HEK293 (cell line): ENCODE data around the gene LAMA2.
"Not testable (repeated sequence)": the region's sequence is repeated elsewhere in the genome, so short reads cannot be mapped to it uniquely, and the experiment has no call there.

Experiments used
- CTCF ChIA-PET: fragments of 350-600 bp; formaldehyde crosslinking; extraction: SDS; loops from one replicate; lab custom pipeline; 2021; ENCODE audit warnings: antibody characterized with exemption; lab: Yijun Ruan, JAX
- POLR2A ChIA-PET: fragments of 300-600 bp; formaldehyde crosslinking; extraction: SDS; loops from one replicate; lab custom pipeline; 2020; ENCODE audit warnings: antibody characterized with exemption, inconsistent platforms; lab: Yijun Ruan, JAX
- H3K27ac ChIP-seq: fragments of 200-500 bp; sonication (Bioruptor generic); 2 replicates; pipeline ENCODE4 v1.5.1; 2014; ENCODE audit warnings: low read depth, low read length, control low read depth, inconsistent platforms; ENCODE audit errors: extremely low read depth
- H3K36me3 ChIP-seq, 2 experiments: fragments of 200-500 bp in 1 of 2; sonication (Bioruptor generic) in 1 of 2; 1 replicate in 1 of 2; 2 replicates in 1 of 2; pipeline ENCODE4 v1.5.1; 2014 to 2017; ENCODE audit warnings: inconsistent platforms in 2 of 2, low read length in 2 of 2; ENCODE audit not compliant: control insufficient read depth in 2 of 2, insufficient read depth in 1 of 2
- H3K4me1 ChIP-seq: fragments of 200-500 bp; sonication (Bioruptor generic); 2 replicates; pipeline ENCODE4 v1.5.1; 2014; ENCODE audit warnings: mild to moderate bottlenecking, low read length, inconsistent platforms; ENCODE audit not compliant: control insufficient read depth, insufficient read depth
- H3K4me3 ChIP-seq: 2 replicates; pipeline ENCODE4 v1.5.1; 2011; ENCODE audit warnings: low read depth, mild to moderate bottlenecking, control low read depth, low read length, moderate library complexity
- H3K9me3 ChIP-seq: fragments of 200-500 bp; sonication (Bioruptor generic); 2 replicates; pipeline ENCODE4 v1.5.1; 2014; ENCODE audit warnings: low read depth, low read length, inconsistent platforms; ENCODE audit not compliant: control insufficient read depth, insufficient read depth
- HIC1 ChIP-seq: fragments of 450-650 bp; formaldehyde crosslinking; IDR thresholded peaks from 2 replicates; pipeline ENCODE4 v1.5.1; 2016; ENCODE audit warnings: missing biosample characterization, missing genetic modification characterization
- HOXC10 ChIP-seq: sonication (generic); formaldehyde crosslinking; IDR thresholded peaks from 2 replicates; pipeline ENCODE4 v1.8.1; 2023; ENCODE audit warnings: mild to moderate bottlenecking, missing genetic modification reagents
- REPIN1 ChIP-seq: fragments of 450-650 bp; formaldehyde crosslinking; IDR thresholded peaks from 2 replicates; pipeline ENCODE4 v1.5.1; 2017; ENCODE audit warnings: missing biosample characterization, missing genetic modification characterization, low read depth
- TSHZ1 ChIP-seq: fragments of 450-650 bp; formaldehyde crosslinking; IDR thresholded peaks from 2 replicates; pipeline ENCODE4 v1.5.1; 2016; ENCODE audit warnings: missing biosample characterization, missing genetic modification characterization, borderline replicate concordance
- WT1 ChIP-seq: fragments of 450-650 bp; formaldehyde crosslinking; IDR thresholded peaks from 2 replicates; pipeline ENCODE4 v1.5.1; 2016; ENCODE audit warnings: missing biosample characterization, missing genetic modification characterization
- ZBTB1 ChIP-seq: fragments of 450-650 bp; formaldehyde crosslinking; IDR thresholded peaks from 2 replicates; pipeline ENCODE4 v1.5.1; 2016; ENCODE audit warnings: missing biosample characterization, missing genetic modification characterization
- ZFP3 ChIP-seq: fragments of 450-650 bp; formaldehyde crosslinking; IDR thresholded peaks from 2 replicates; pipeline ENCODE4 v1.5.1; 2016; ENCODE audit warnings: low read depth, missing biosample characterization, missing genetic modification characterization
- ZFP41 ChIP-seq: fragments of 450-650 bp; formaldehyde crosslinking; IDR thresholded peaks from 2 replicates; pipeline ENCODE4 v1.5.1; 2016; ENCODE audit warnings: missing biosample characterization, missing genetic modification characterization, borderline replicate concordance
- ZNF121 ChIP-seq: fragments of 450-650 bp; formaldehyde crosslinking; IDR thresholded peaks from 2 replicates; pipeline ENCODE4 v1.5.1; 2016; ENCODE audit warnings: missing biosample characterization, missing genetic modification characterization
- ZNF239 ChIP-seq: fragments of 450-650 bp; formaldehyde crosslinking; IDR thresholded peaks from 2 replicates; pipeline ENCODE4 v1.5.1; 2016; ENCODE audit warnings: missing biosample characterization, missing genetic modification characterization
- ZNF280D ChIP-seq: fragments of 450-650 bp; formaldehyde crosslinking; IDR thresholded peaks from 2 replicates; pipeline ENCODE4 v1.5.1; 2016; ENCODE audit warnings: missing biosample characterization, missing genetic modification characterization
- ZNF404 ChIP-seq: fragments of 450-650 bp; formaldehyde crosslinking; IDR thresholded peaks from 2 replicates; pipeline ENCODE4 v1.5.1; 2017; ENCODE audit warnings: missing biosample characterization, missing genetic modification characterization
- ZNF416 ChIP-seq: fragments of 450-650 bp; formaldehyde crosslinking; IDR thresholded peaks from 2 replicates; pipeline ENCODE4 v1.5.1; 2016; ENCODE audit warnings: missing biosample characterization, missing genetic modification characterization
- ZNF544 ChIP-seq: fragments of 450-650 bp; formaldehyde crosslinking; IDR thresholded peaks from 2 replicates; pipeline ENCODE4 v1.5.0; 2017; ENCODE audit warnings: missing biosample characterization, missing genetic modification characterization
- ZNF548 ChIP-seq: fragments of 450-650 bp; formaldehyde crosslinking; IDR thresholded peaks from 2 replicates; pipeline ENCODE4 v1.5.1; 2016; ENCODE audit warnings: missing biosample characterization, missing genetic modification characterization
- ZNF549 ChIP-seq: fragments of 450-650 bp; IDR thresholded peaks from 2 replicates; pipeline ENCODE4 v1.5.1; 2018; ENCODE audit warnings: missing biosample characterization, missing genetic modification characterization, mild to moderate bottlenecking, inconsistent platforms, moderate library complexity
- ZNF571 ChIP-seq: fragments of 450-650 bp; formaldehyde crosslinking; IDR thresholded peaks from 2 replicates; pipeline ENCODE4 v1.5.0; 2017; ENCODE audit warnings: missing biosample characterization, missing genetic modification characterization
- ZNF600 ChIP-seq: fragments of 450-650 bp; formaldehyde crosslinking; IDR thresholded peaks from 2 replicates; pipeline ENCODE4 v1.5.1; 2016; ENCODE audit warnings: missing biosample characterization, missing genetic modification characterization
- ZNF658 ChIP-seq: fragments of 450-650 bp; formaldehyde crosslinking; IDR thresholded peaks from 2 replicates; pipeline ENCODE4; 2016; ENCODE audit warnings: missing biosample characterization, missing genetic modification characterization
- ZNF776 ChIP-seq: fragments of 450-650 bp; formaldehyde crosslinking; IDR thresholded peaks from 2 replicates; pipeline ENCODE4 v1.5.0; 2017; ENCODE audit warnings: missing biosample characterization, missing genetic modification characterization, borderline replicate concordance

LAMA2 gene

GRCh38 chr6:129153257-129153656 lies 270.3 kb downstream of the LAMA2 start (continued):
- TF ChIP-seq HIC1 (tag by site-specific recombination) = no peak
- no peak for TF ChIP-seq ZFP41 (tag by site-specific recombination)
- TF ChIP-seq ZNF571 (tag by site-specific recombination) = no peak
- TF ChIP-seq ZNF544 = no peak
- TF ChIP-seq REPIN1 = no peak
- TF ChIP-seq ZBTB1 = no peak
- no peak for TF ChIP-seq ZNF121 (tag by site-specific recombination)
- no peak for TF ChIP-seq ZNF280D
- no peak for TF ChIP-seq ZNF549 (tag by site-specific recombination)
- no peak for TF ChIP-seq ZNF658 (tag by site-specific recombination)
- no peak for TF ChIP-seq HOXC10 (CRISPR knock-in tag)
- no peak for TF ChIP-seq ZNF600

- POLR2A ChIA-PET, H3K36me3 ChIP-seq, H3K4me3 ChIP-seq, H3K27ac ChIP-seq, H3K4me1 ChIP-seq, H3K9me3 ChIP-seq: not testable (repeated sequence)
- CTCF ChIA-PET = interaction anchor here (0.6 kb wide), 2 partner anchors 11 to 26 kb away, joined by 3 read pairs; no protein-coding TSS in a partner anchor
These were observed 276.3 kb downstream of the LAMA2 start for GRCh38 chr6:129159242-129159641.

GRCh38 chr6:129162605-129163004 lies 279.7 kb downstream of the LAMA2 start:
- CTCF ChIA-PET = no interaction called here
- POLR2A ChIA-PET = no interaction called here
- Histone ChIP-seq H3K4me3 (no peak overlapping the region), H3K4me1 (no peaks in the 10 kb centered on the region), H3K36me3 (no peaks in the 10 kb centered on the region; a peak in 1 of 3 replicates)
- TF ChIP-seq ZNF548 (tag by site-specific recombination) = no peak
- TF ChIP-seq HOXC10 (CRISPR knock-in tag) = no peak
- TF ChIP-seq ZNF416 (tag by site-specific recombination) = no peak
- no peak for TF ChIP-seq ZNF776 (tag by site-specific recombination)
- TF ChIP-seq ZNF239 (tag by site-specific recombination) = no peak
- no peak for TF ChIP-seq ZNF404 (tag by site-specific recombination)
- no peak for TF ChIP-seq TSHZ1
- no peak for TF ChIP-seq WT1 (tag by site-specific recombination)
- TF ChIP-seq ZFP3 (tag by site-specific recombination) = no peak
- no peak for TF ChIP-seq ZNF280D
- TF ChIP-seq, all 188 proteins: peak for 0
- no peaks in the 10 kb centered on the region; the same call in 1 of the 2 replicates for H3K9me3 ChIP-seq
- H3K27ac ChIP-seq = no peak overlapping the region
